Activated naive CD4-positive, alpha-beta T cell treated with anti-CD3 and anti-CD28 coated beads, Interleukin-2, amount 50 U/mL, for 72 hours (primary cell): Measurements from ENCODE around the gene LINGO3. TPM values are rescaled to one million over a fixed set of nuclear protein-coding genes. Genes with fewer than 3 reads are reported as not detected.

Experiments
- ATAC-seq, 2 donors: fragments of 150-1000 bp; cut with Tn5 transposase; 2 replicates each; pipeline ENCODE4 v1.10.0; 2021; ENCODE audit warnings: mild to moderate bottlenecking in 2 of 2, moderate library complexity in 2 of 2
- DNase-seq, 2 donors: peaks; one replicate each; pipeline ENCODE4 v3.0.0; 2021 to 2022; ENCODE audit warnings: low spot score in 2 of 2
- H3K27ac Mint-ChIP-seq, 2 donors: one replicate each; pipeline ENCODE4 v1.8.0; 2022; ENCODE audit warnings: mild to moderate bottlenecking in 2 of 2, mixed read lengths in 2 of 2
- H3K36me3 Mint-ChIP-seq, 2 donors: one replicate each; pipeline ENCODE4 v1.8.0; 2022; ENCODE audit warnings: mixed read lengths in 2 of 2
- H3K9me3 Mint-ChIP-seq, 2 donors: one replicate each; pipeline ENCODE4 v1.8.0; 2022; ENCODE audit warnings: mixed read lengths in 2 of 2
- total RNA-seq, 2 donors: library from RNA; stranded (reverse); gene quantifications; one replicate each; pipeline ENCODE4 v1.2.3, GENCODE V29; 2022

LINGO3 gene
- total RNA-seq, 2 donors from 2014 or later, result 0.25 TPM; not detected in 1

DNA sequence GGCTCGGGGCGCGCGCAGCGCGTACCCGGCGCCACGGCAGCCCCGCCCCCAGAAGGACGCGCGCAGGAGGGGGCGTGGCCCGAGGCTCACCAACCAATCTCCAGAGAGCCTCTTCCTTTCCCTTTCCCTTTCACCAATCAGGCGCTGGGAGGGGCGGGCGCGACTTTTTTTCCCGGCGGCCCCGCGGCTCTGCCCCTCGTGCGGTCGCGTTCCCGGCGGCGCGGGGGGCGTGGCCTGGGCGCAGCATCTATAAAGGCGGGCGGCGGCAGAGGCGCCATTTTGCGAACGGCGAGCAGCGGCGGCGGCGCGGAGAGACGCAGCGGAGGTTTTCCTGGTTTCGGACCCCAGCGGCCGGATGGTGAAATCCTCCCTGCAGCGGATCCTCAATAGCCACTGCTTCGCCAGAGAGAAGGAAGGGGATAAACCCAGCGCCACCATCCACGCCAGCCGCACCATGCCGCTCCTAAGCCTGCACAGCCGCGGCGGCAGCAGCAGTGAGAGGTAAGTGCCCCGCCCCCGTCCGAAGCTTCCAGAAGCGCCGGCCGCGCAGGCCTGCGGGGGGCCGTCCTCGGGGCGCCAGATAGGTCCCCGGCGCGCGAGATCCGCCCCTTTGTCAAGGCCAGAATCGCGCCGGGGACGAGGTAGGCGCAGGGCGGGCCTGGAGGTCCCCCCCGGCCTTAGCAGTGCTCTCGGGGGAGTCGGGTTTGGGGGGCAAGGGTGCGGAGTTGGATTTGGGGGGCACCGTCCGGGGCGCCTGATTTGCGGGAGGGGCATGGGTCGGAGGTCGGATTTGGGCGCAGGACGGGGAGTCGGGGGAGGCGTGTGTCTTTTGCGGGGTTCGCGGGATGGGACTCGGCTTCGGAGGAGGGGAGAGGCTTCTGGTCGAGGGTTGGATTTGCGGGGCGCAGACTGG lies 38.5 kb downstream of the LINGO3 start:
- Mint-ChIP-seq H3K9me3 (no peaks in the 10 kb centered on the region), H3K27ac (peak overlapping the region; percentile 75 to 97), H3K36me3 (peaks cover 10 to 23% of the 10 kb centered on the region in 2 donors)
- peak; percentile 81 for ATAC-seq
- peak; percentile 99 to 100 for DNase-seq

- Mint-ChIP-seq H3K36me3 (peaks cover 8 to 17% of the 10 kb centered on the region in 2 donors), H3K27ac (peak overlapping the region; percentile 75 to 88), H3K9me3 (no peaks in the 10 kb centered on the region)
- ATAC-seq (no peak), DNase-seq (no peak)
These were observed 39.1 kb downstream of the LINGO3 start for GRCh38 chr19:2268861-2269243.

DNA sequence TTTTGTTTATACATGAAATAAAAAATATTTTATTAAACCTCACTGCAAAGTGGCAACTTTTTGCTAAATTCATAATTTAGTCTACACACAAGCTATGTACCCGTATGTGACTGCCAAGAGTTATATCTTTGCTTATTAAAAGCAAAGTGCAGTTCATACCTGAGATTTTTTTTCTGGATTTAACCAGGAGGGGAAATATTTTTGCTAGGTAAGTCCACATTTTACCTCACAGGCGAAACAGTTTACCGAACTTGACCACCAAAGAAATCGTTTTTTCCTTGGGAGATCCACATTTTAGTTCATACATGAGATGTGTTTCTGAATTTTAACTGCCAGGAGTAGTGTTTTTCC lies 39.5 kb downstream of the LINGO3 start:
- Mint-ChIP-seq H3K27ac (peak overlapping the region in 1 of 2 donors; percentile 88), H3K36me3 (peaks cover 6 to 13% of the 10 kb centered on the region in 2 donors), H3K9me3 (no peaks in the 10 kb centered on the region)
- ATAC-seq (no peak), DNase-seq (no peak)

DNA sequence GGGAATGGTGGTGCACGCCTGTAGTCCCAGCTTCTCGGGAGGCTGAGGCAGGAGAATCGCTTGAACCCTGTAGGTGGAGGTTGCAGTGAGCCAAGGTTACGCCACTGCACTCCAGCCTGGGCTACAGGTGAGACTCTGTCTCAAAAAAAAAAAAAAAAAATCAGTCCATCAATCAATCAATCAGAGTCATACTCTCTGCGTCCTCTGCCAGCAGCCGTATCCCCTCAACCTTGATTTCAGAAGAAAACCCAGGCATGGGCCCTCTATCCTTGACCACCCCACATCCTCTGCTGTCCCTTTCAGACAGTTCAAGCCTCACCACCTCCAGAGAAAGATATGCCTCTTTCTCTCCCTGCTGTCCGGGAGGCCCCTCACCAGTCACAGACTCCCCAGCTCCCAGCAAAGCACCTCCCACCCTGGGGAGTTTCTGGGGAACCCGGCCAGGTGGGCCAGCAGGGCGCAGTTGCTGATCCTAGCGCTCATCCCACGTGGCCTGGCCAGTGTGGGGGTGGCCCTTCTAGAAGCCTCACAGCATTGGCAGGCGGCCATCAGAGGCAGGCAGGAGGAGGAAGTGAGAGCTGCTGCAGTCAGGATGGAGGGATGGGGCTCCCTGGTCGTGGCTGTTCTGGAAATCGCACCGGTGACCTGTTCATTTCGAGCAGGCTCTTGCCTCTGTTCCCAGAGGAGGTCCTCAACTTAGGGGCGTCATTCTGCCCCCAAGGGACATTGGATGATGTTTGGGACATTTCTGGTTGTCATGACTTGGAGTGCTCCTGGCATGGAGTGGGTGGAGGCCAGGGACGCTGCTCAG lies 41.6 kb downstream of the LINGO3 start:
- Mint-ChIP-seq H3K9me3 (no peaks in the 10 kb centered on the region), H3K27ac (peak overlapping the region; percentile 71 to 72), H3K36me3 (peaks cover under 1 to 2% of the 10 kb centered on the region in 2 donors)
- ATAC-seq (peak in 1 of 2 donors; percentile 22), DNase-seq (peak in 1 of 2 donors; percentile 63)

DNA sequence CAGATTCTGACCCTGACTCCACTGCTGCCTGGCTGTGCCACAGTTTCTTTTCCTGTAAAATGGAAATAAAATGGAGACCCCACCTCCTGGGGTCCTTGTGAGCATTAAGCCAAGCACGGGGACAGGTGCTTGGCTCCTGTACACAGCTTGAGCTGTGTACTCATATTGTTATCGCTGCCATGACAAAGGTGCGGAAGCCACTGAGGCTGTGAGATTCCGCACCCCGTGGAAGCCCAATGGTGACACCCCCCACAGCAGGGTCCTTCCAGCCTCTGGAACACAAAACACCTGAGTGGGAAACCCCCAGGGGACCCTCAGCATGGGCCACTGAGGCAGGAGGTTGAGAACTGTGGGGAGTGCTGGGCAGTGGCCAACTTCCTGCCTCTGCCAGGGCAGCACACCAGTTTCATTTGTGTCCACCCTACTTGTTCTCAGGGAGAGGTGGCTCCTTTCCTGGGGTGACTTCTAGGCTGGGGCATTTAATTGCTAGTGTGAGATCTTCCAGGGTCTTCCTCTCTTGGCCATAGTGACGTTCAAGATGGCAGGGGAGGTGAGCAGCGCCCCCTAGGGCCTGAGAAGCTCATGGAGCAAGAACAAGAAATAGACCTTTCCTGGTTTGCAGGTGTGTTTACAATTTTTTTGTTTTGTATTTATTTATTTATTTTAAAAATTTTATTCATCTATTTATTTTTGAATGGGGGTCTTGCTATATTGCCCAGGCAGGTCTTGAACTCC lies 46.3 kb downstream of the LINGO3 start:
- no peak overlapping the region for H3K27ac Mint-ChIP-seq
- ATAC-seq, result peak in 1 of 2 donors; percentile 43
- H3K36me3 Mint-ChIP-seq, result no peaks in the 10 kb centered on the region
- peak in 1 of 2 donors; percentile 64 for DNase-seq
- no peaks in the 10 kb centered on the region for H3K9me3 Mint-ChIP-seq

- no peaks in the 10 kb centered on the region for H3K9me3 Mint-ChIP-seq
- peak overlapping the region in 1 of 2 donors; percentile 65 for H3K27ac Mint-ChIP-seq
- ATAC-seq (no peak), DNase-seq (no peak)
- H3K36me3 Mint-ChIP-seq, result no peaks in the 10 kb centered on the region
These were observed 47.6 kb downstream of the LINGO3 start for GRCh38 chr19:2260341-2260805.

DNA sequence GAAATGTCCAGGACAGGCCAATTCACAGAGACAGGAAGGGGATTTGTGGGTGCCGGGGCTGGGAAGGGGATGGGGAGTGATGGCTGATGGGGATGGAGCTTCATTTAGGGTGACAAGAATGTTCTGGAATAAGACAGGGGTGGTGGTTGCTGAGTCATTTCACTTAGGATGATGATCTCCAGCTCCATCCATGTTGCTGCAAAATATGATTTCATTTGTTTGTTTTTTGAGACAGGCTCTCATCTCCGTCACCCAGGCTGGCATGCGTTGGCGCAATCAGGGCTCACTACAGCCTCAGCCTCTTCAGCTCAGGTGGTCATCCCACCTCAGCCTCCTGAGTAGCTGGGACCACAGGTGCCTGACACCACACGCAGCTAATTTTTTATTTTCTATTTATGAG lies 48.6 kb downstream of the LINGO3 start:
- no peak for ATAC-seq

More for the DNA sequence above, 48.6 kb downstream of the LINGO3 start:
- no peaks in the 10 kb centered on the region for H3K9me3 Mint-ChIP-seq
- no peaks in the 10 kb centered on the region for H3K36me3 Mint-ChIP-seq
- DNase-seq, result no peak
- H3K27ac Mint-ChIP-seq, result peak overlapping the region in 1 of 2 donors; percentile 89

Other genes starting within 250 kb of the LINGO3 start
- gene MOB3A, start 211.8 kb downstream of the LINGO3 start, total RNA-seq, result 100 to 1,000 TPM in 1 of 2 donors, 10 to 100 TPM in 1; 91.8 to 183 TPM
- gene IZUMO4, start 211.2 kb downstream of the LINGO3 start, total RNA-seq, result 100 to 1,000 TPM in 1 of 2 donors, 10 to 100 TPM in 1; 29.7 to 105 TPM
- 10 to 100 TPM; 83.5 to 91.7 TPM for gene AP3D1, start 156.6 kb downstream of the LINGO3 start, total RNA-seq
- 100 to 1,000 TPM in 1 of 2 donors, 10 to 100 TPM in 1; 64.2 to 154 TPM for gene DOT1L, start 144.2 kb downstream of the LINGO3 start, total RNA-seq
- gene PLEKHJ1, start 71.8 kb downstream of the LINGO3 start, total RNA-seq, result 10 to 100 TPM; 41.9 to 69.9 TPM
- 100 to 1,000 TPM; 145 to 154 TPM for gene SF3A2, start 71.3 kb downstream of the LINGO3 start, total RNA-seq
- 1 to 10 TPM; 1.9 to 2.9 TPM for gene AMH, start 58.8 kb downstream of the LINGO3 start, total RNA-seq
- gene JSRP1, start 51.7 kb downstream of the LINGO3 start, total RNA-seq, result under 1 TPM; 0.39 to 0.56 TPM
- gene PEAK3, start 26.0 kb downstream of the LINGO3 start, total RNA-seq, result not detected
- gene LSM7, start 20.4 kb upstream of the LINGO3 start, total RNA-seq, result 100 to 1,000 TPM; 115 to 140 TPM
- gene SPPL2B, start 20.5 kb upstream of the LINGO3 start, total RNA-seq, result 10 to 100 TPM; 38.5 to 61.6 TPM
- gene TMPRSS9, start 52.1 kb upstream of the LINGO3 start, total RNA-seq, result not detected
- gene TIMM13, start 119.4 kb upstream of the LINGO3 start, total RNA-seq, result 100 to 1,000 TPM in 1 of 2 donors, 10 to 100 TPM in 1; 46.5 to 103 TPM
- 10 to 100 TPM; 46.7 to 94.0 TPM for gene LMNB2, start 148.8 kb upstream of the LINGO3 start, total RNA-seq
- 10 to 100 TPM; 60.9 to 94.1 TPM for gene GADD45B, start 168.0 kb upstream of the LINGO3 start, total RNA-seq